Adipocyte (in vitro differentiated cells): ENCODE data around the gene PPP2R5D.
A peak's percentile ranks its signal among the peaks of the same experiment; 100 is the strongest.
"Not testable (repeated sequence)": the region's sequence is repeated elsewhere in the genome, so short reads cannot be mapped to it uniquely, and the experiment has no call there.

ENCODE experiments used
- DNase-seq: peaks from one replicate; pipeline ENCODE4 v3.0.0-alpha.2; 2015; ENCODE audit warnings: low read depth
- H3K27me3 ChIP-seq: replicated peaks from 2 replicates; pipeline ENCODE4 v1.7.0; 2013; ENCODE audit warnings: mild to moderate bottlenecking, low read length, moderate library complexity; ENCODE audit not compliant: control insufficient read depth, insufficient read depth
- H3K36me3 ChIP-seq: 2 replicates; pipeline ENCODE4 v1.7.0; 2013; ENCODE audit warnings: low read length, mild to moderate bottlenecking, moderate library complexity; ENCODE audit not compliant: control insufficient read depth, insufficient read depth, severe bottlenecking
- H3K4me1 ChIP-seq: 2 replicates; pipeline ENCODE4 v1.7.0; 2013; ENCODE audit warnings: mild to moderate bottlenecking, low read length, moderate library complexity; ENCODE audit not compliant: control insufficient read depth, insufficient read depth
- H3K4me3 ChIP-seq: 2 replicates; pipeline ENCODE4 v1.7.0; 2013; ENCODE audit warnings: mild to moderate bottlenecking, low read length, moderate library complexity
- H3K9ac ChIP-seq: 2 replicates; pipeline ENCODE4 v1.7.0; 2013; ENCODE audit warnings: mild to moderate bottlenecking, low read length, moderate library complexity
- H3K9me3 ChIP-seq: 2 replicates; pipeline ENCODE4 v1.7.0; 2013; ENCODE audit warnings: mild to moderate bottlenecking, low read length, moderate library complexity; ENCODE audit not compliant: control insufficient read depth

The PPP2R5D gene

GRCh38 chr6:42984001-42984923, at the start of gene PPP2R5D:
TSS of gene PPP2R5D (plus strand) at chr6:42984570. CDS start at chr6:42984678, 108 bp downstream.
- peaks cover 2% of the 10 kb centered on the region for H3K36me3 ChIP-seq
- H3K9ac ChIP-seq = peak within 1 kb of the TSS; percentile 90
- peak within 1 kb of the TSS; percentile 77 for H3K4me3 ChIP-seq
- peak; percentile 100 for DNase-seq
- H3K27me3 ChIP-seq = no peaks in the 10 kb centered on the region
- H3K9me3 ChIP-seq = no peaks in the 10 kb centered on the region
- H3K4me1 ChIP-seq = peaks cover 47% of the 10 kb centered on the region

- peaks cover 32% of the 10 kb centered on the region for H3K36me3 ChIP-seq
- no peaks in the 10 kb centered on the region for H3K27me3 ChIP-seq
- peaks cover 5% of the 10 kb centered on the region for H3K4me1 ChIP-seq
- no peaks in the 10 kb centered on the region for H3K9me3 ChIP-seq
- H3K9ac ChIP-seq = no peak overlapping the region
- no peak for DNase-seq
- no peak overlapping the region for H3K4me3 ChIP-seq
Measured at GRCh38 chr6:42935322-42935721, 49.0 kb upstream of the PPP2R5D start.

- Histone ChIP-seq H3K4me3 (no peak overlapping the region), H3K9ac (no peak overlapping the region), H3K9me3 (no peaks in the 10 kb centered on the region), H3K36me3 (peaks cover 37% of the 10 kb centered on the region), H3K4me1 (no peaks in the 10 kb centered on the region), H3K27me3 (no peaks in the 10 kb centered on the region)
- no peak for DNase-seq
Measured at GRCh38 chr6:42936398-42936797, 48.0 kb upstream of the PPP2R5D start.

GRCh38 chr6:42937548-42938427, 46.6 kb upstream of the PPP2R5D start:
- Histone ChIP-seq H3K36me3 (peaks cover 37% of the 10 kb centered on the region), H3K4me3 (no peak overlapping the region), H3K9ac (no peak overlapping the region), H3K9me3 (no peaks in the 10 kb centered on the region), H3K4me1 (no peaks in the 10 kb centered on the region), H3K27me3 (no peaks in the 10 kb centered on the region)
- no peak for DNase-seq

- Histone ChIP-seq H3K4me3 (no peak overlapping the region), H3K9me3 (no peaks in the 10 kb centered on the region), H3K9ac (no peak overlapping the region), H3K27me3 (no peaks in the 10 kb centered on the region), H3K36me3 (peaks cover 40% of the 10 kb centered on the region), H3K4me1 (no peaks in the 10 kb centered on the region)
- no peak for DNase-seq
Measured at GRCh38 chr6:42938428-42938796, 46.0 kb upstream of the PPP2R5D start.

GRCh38 chr6:42938987-42939809, 45.2 kb upstream of the PPP2R5D start:
- no peaks in the 10 kb centered on the region for H3K9me3 ChIP-seq

GRCh38 chr6:42939810-42940167, 44.6 kb upstream of the PPP2R5D start:
- H3K9me3 ChIP-seq = no peaks in the 10 kb centered on the region
- no peaks in the 10 kb centered on the region for H3K27me3 ChIP-seq
- peaks cover 37% of the 10 kb centered on the region for H3K36me3 ChIP-seq
- H3K9ac ChIP-seq = no peak overlapping the region
- no peak for DNase-seq
- no peaks in the 10 kb centered on the region for H3K4me1 ChIP-seq
- no peak overlapping the region for H3K4me3 ChIP-seq

More at GRCh38 chr6:42938987-42939809, 45.2 kb upstream of the PPP2R5D start:
- H3K4me3 ChIP-seq = no peak overlapping the region
- DNase-seq = no peak
- H3K9ac ChIP-seq = no peak overlapping the region
- no peaks in the 10 kb centered on the region for H3K4me1 ChIP-seq
- H3K36me3 ChIP-seq = peaks cover 42% of the 10 kb centered on the region
- H3K27me3 ChIP-seq = no peaks in the 10 kb centered on the region

- H3K9me3 ChIP-seq = no peaks in the 10 kb centered on the region
- H3K4me1 ChIP-seq = no peaks in the 10 kb centered on the region
- peaks cover 31% of the 10 kb centered on the region for H3K36me3 ChIP-seq
Measured at GRCh38 chr6:42940493-42941045, 43.8 kb upstream of the PPP2R5D start.

GRCh38 chr6:42941356-42941755, 43.0 kb upstream of the PPP2R5D start:
- H3K27me3 ChIP-seq, H3K9me3 ChIP-seq, H3K9ac ChIP-seq, H3K4me1 ChIP-seq, DNase-seq, H3K4me3 ChIP-seq: not testable (repeated sequence)
- peaks cover 23% of the 10 kb centered on the region for H3K36me3 ChIP-seq

More at GRCh38 chr6:42940493-42941045, 43.8 kb upstream of the PPP2R5D start:
- H3K4me3 ChIP-seq = no peak overlapping the region
- no peak overlapping the region for H3K9ac ChIP-seq
- DNase-seq = no peak
- no peaks in the 10 kb centered on the region for H3K27me3 ChIP-seq

- H3K4me3 ChIP-seq = no peak overlapping the region
- H3K36me3 ChIP-seq = peaks cover 21% of the 10 kb centered on the region
Measured at GRCh38 chr6:42942444-42942843, 41.9 kb upstream of the PPP2R5D start.

More at GRCh38 chr6:42942444-42942843, 41.9 kb upstream of the PPP2R5D start:
- no peak overlapping the region for H3K9ac ChIP-seq
- no peaks in the 10 kb centered on the region for H3K9me3 ChIP-seq
- H3K4me1 ChIP-seq = no peaks in the 10 kb centered on the region
- H3K27me3 ChIP-seq = no peaks in the 10 kb centered on the region
- DNase-seq = no peak
